Measurements from ENCODE around the gene DAPP1.

DNA sequence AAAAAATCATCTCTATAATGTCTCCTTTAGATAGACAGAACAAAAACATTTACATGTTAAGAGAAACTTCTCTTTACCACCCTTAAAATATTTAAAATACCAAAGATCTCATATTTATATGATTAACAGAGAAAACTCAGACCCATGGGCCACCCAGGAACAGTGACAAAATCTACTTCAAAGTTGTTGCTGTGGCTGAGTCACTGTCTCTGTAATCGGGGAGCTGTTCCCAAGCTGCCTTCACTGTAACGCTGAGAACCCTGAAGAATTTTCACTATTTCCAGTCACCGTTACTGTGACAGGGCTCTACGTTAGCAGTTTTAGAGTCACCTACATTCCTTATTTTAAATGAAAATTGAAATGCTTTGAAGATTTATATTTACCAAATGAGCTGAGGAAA, 9.0 kb upstream of the DAPP1 start:
- TF ChIP-seq ETV6 (CRISPR knock-in tag; IDR thresholded peaks at IDR 0.05) (no peak), ESRRA (CRISPR knock-in tag; IDR thresholded peaks at IDR 0.05; ENCODE audit: borderline replicate concordance) (no peak), EMX1 (CRISPR knock-in tag; IDR thresholded peaks at IDR 0.05) (no peak), JUN (CRISPR knock-in tag; IDR thresholded peaks at IDR 0.05) (no peak), TCF7 (CRISPR knock-in tag; IDR thresholded peaks at IDR 0.05; ENCODE audit: low read depth) (no peak), CREB1 (CRISPR knock-in tag; IDR thresholded peaks at IDR 0.05) (no peak), FOXK1 (CRISPR knock-in tag; IDR thresholded peaks at IDR 0.05) (no peak), NR3C1 (CRISPR knock-in tag; conservative IDR thresholded peaks at IDR 0.05; ENCODE audit: low read depth) (no peak)
- TF ChIP-seq, protein P1, sequence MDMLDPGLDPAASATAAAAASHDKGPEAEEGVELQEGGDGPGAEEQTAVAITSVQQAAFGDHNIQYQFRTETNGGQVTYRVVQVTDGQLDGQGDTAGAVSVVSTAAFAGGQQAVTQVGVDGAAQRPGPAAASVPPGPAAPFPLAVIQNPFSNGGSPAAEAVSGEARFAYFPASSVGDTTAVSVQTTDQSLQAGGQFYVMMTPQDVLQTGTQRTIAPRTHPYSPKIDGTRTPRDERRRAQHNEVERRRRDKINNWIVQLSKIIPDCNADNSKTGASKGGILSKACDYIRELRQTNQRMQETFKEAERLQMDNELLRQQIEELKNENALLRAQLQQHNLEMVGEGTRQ (CRISPR knock-in tag; IDR thresholded peaks at IDR 0.05) = no peak
- TF ChIP-seq, protein P2, sequence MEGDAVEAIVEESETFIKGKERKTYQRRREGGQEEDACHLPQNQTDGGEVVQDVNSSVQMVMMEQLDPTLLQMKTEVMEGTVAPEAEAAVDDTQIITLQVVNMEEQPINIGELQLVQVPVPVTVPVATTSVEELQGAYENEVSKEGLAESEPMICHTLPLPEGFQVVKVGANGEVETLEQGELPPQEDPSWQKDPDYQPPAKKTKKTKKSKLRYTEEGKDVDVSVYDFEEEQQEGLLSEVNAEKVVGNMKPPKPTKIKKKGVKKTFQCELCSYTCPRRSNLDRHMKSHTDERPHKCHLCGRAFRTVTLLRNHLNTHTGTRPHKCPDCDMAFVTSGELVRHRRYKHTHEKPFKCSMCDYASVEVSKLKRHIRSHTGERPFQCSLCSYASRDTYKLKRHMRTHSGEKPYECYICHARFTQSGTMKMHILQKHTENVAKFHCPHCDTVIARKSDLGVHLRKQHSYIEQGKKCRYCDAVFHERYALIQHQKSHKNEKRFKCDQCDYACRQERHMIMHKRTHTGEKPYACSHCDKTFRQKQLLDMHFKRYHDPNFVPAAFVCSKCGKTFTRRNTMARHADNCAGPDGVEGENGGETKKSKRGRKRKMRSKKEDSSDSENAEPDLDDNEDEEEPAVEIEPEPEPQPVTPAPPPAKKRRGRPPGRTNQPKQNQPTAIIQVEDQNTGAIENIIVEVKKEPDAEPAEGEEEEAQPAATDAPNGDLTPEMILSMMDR (IDR thresholded peaks at IDR 0.05) = no peak
- TF ChIP-seq, protein P3, sequence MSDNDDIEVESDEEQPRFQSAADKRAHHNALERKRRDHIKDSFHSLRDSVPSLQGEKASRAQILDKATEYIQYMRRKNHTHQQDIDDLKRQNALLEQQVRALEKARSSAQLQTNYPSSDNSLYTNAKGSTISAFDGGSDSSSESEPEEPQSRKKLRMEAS (CRISPR knock-in tag; IDR thresholded peaks at IDR 0.05) = no peak
- TF ChIP-seq, protein P4, sequence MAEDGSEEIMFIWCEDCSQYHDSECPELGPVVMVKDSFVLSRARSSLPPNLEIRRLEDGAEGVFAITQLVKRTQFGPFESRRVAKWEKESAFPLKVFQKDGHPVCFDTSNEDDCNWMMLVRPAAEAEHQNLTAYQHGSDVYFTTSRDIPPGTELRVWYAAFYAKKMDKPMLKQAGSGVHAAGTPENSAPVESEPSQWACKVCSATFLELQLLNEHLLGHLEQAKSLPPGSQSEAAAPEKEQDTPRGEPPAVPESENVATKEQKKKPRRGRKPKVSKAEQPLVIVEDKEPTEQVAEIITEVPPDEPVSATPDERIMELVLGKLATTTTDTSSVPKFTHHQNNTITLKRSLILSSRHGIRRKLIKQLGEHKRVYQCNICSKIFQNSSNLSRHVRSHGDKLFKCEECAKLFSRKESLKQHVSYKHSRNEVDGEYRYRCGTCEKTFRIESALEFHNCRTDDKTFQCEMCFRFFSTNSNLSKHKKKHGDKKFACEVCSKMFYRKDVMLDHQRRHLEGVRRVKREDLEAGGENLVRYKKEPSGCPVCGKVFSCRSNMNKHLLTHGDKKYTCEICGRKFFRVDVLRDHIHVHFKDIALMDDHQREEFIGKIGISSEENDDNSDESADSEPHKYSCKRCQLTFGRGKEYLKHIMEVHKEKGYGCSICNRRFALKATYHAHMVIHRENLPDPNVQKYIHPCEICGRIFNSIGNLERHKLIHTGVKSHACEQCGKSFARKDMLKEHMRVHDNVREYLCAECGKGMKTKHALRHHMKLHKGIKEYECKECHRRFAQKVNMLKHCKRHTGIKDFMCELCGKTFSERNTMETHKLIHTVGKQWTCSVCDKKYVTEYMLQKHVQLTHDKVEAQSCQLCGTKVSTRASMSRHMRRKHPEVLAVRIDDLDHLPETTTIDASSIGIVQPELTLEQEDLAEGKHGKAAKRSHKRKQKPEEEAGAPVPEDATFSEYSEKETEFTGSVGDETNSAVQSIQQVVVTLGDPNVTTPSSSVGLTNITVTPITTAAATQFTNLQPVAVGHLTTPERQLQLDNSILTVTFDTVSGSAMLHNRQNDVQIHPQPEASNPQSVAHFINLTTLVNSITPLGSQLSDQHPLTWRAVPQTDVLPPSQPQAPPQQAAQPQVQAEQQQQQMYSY (CRISPR knock-in tag; IDR thresholded peaks at IDR 0.05) = no peak
